Loucy (cell line): Measurements from ENCODE around the gene EBPL.

Source experiments
- H2AFZ ChIP-seq: fragments of 200-600 bp; sonication (generic); 2 replicates; pipeline ENCODE4 v1.6.0; 2016; ENCODE audit warnings: antibody characterized with exemption, mild to moderate bottlenecking, low read length, moderate library complexity
- H3F3A ChIP-seq: fragments of 200-600 bp; 2 replicates; pipeline ENCODE4 v1.6.0; 2016; ENCODE audit warnings: antibody characterized with exemption, low read depth, mild to moderate bottlenecking
- H3K27me3 ChIP-seq: fragments of 200-600 bp; sonication (generic); 2 replicates; pipeline ENCODE4 v1.6.1; 2014; ENCODE audit warnings: low read length, mild to moderate bottlenecking; ENCODE audit not compliant: insufficient read depth, poor library complexity, severe bottlenecking
- H3K36me3 ChIP-seq: fragments of 200-600 bp; sonication (generic); 2 replicates; pipeline ENCODE4 v1.6.1; 2016; ENCODE audit warnings: low read length; ENCODE audit not compliant: insufficient read depth
- H3K4me1 ChIP-seq: fragments of 200-600 bp; sonication (generic); 2 replicates; pipeline ENCODE4 v1.5.1; 2014; ENCODE audit warnings: low read length, mild to moderate bottlenecking; ENCODE audit not compliant: insufficient read depth, poor library complexity, severe bottlenecking
- H3K4me2 ChIP-seq: fragments of 200-600 bp; sonication (generic); 2 replicates; pipeline ENCODE4 v1.6.0; 2014; ENCODE audit warnings: antibody characterized with exemption, low read length, low read depth, mild to moderate bottlenecking; ENCODE audit not compliant: poor library complexity, severe bottlenecking
- H3K4me3 ChIP-seq: fragments of 200-600 bp; sonication (generic); 2 replicates; pipeline ENCODE4 v1.5.1; 2014; ENCODE audit warnings: low read length, mild to moderate bottlenecking, mixed read lengths; ENCODE audit not compliant: poor library complexity, severe bottlenecking
- H3K79me2 ChIP-seq: fragments of 200-600 bp; sonication (generic); 2 replicates; pipeline ENCODE4 v1.6.1; 2014; ENCODE audit warnings: low read length; ENCODE audit not compliant: insufficient read depth
- H3K9ac ChIP-seq: fragments of 200-600 bp; sonication (generic); 2 replicates; pipeline ENCODE4 v1.6.0; 2014; ENCODE audit warnings: mild to moderate bottlenecking, low read depth, low read length, moderate library complexity; ENCODE audit not compliant: poor library complexity, severe bottlenecking
- H3K9me2 ChIP-seq: fragments of 200-600 bp; sonication (generic); replicated peaks from 2 replicates; pipeline ENCODE4 v1.6.1; 2016; ENCODE audit warnings: low read depth, low read length, mixed read lengths
- H3K9me3 ChIP-seq: fragments of 200-600 bp; sonication (generic); 2 replicates; pipeline ENCODE4 v1.6.1; 2014; ENCODE audit warnings: mild to moderate bottlenecking, antibody characterized with exemption, low read length, low read depth; ENCODE audit not compliant: insufficient read depth
- H4K20me1 ChIP-seq: fragments of 200-600 bp; sonication (generic); 2 replicates; pipeline ENCODE4 v1.6.0; 2014; ENCODE audit warnings: antibody characterized with exemption, low read length, mild to moderate bottlenecking; ENCODE audit not compliant: insufficient read depth, poor library complexity, severe bottlenecking
- CTCF ChIP-seq: fragments of 200-600 bp; sonication (generic); conservative IDR thresholded peaks from 2 replicates; pipeline ENCODE4 v1.5.1; 2014; ENCODE audit warnings: mild to moderate bottlenecking, antibody characterized with exemption, low read length
- EZH2phosphoT487 ChIP-seq: fragments of 200-600 bp; IDR thresholded peaks from 2 replicates; pipeline ENCODE4 v1.6.1; 2018; ENCODE audit warnings: antibody characterized with exemption, mild to moderate bottlenecking, moderate library complexity, borderline replicate concordance

EBPL gene

DNA sequence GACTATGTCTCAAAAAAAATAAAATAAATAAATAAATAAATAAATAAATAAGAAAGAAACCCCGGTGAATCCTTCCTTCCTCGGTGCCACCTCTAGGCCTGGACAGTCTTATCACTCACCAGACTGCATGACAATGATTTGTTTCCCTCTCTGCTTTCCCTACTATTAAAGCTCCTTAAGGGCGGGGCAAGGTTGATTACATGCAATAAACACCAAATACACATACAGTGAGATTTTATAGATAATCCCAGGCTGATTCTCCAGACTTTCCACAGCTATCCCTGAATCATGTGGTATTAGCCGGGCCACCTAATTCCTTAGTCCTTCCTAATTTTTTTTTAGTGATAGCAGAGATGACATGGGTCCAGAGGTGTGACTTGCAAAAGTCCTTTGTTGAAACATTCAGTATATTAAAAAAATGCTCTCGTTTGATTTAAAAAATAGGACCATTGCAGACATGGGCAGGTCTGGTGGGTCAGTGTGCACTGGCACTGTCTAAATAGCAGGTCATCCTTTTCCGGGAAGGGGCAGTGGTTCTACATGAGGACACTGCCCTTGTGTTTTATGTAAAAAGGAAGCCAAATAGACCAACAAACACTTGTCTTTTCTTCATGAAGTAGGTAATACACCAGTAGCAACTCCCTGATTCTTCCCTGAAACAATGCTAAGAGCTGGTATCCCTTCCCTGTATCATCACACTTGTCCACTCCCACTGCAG lies 14.5 kb downstream of the EBPL start:
- Histone ChIP-seq H4K20me1 (peaks cover 34% of the 10 kb centered on the region), H3K4me2 (no peak overlapping the region), H3K36me3 (peaks cover 10% of the 10 kb centered on the region; the same call in 1 of the 2 replicates)

GRCh38 chr13:49670828-49671227 lies 20.5 kb downstream of the EBPL start:
- TF ChIP-seq CTCF (no peak), EZH2phosphoT487 (no peak)
- no peaks in the 10 kb centered on the region for H3F3A ChIP-seq
- H3K79me2 ChIP-seq, result peaks cover 19% of the 10 kb centered on the region
- H3K9me3 ChIP-seq, result no peaks in the 10 kb centered on the region
- peaks cover 19% of the 10 kb centered on the region for H4K20me1 ChIP-seq
- no peak overlapping the region for H3K4me2 ChIP-seq
- no peak overlapping the region for H2AFZ ChIP-seq
- H3K27me3 ChIP-seq, result no peaks in the 10 kb centered on the region
- no peak overlapping the region for H3K9ac ChIP-seq
- no peaks in the 10 kb centered on the region for H3K4me1 ChIP-seq
- peaks cover 27% of the 10 kb centered on the region; the same call in 1 of the 2 replicates for H3K36me3 ChIP-seq
- no peaks in the 10 kb centered on the region for H3K9me2 ChIP-seq
- no peak overlapping the region for H3K4me3 ChIP-seq

More for the DNA sequence above, 14.5 kb downstream of the EBPL start:
- H3K9me3 ChIP-seq, result no peaks in the 10 kb centered on the region
- no peaks in the 10 kb centered on the region for H3K27me3 ChIP-seq
- H3K9ac ChIP-seq, result no peak overlapping the region
- H3K79me2 ChIP-seq, result peaks cover 58% of the 10 kb centered on the region
- H3K4me3 ChIP-seq, result no peak overlapping the region
- no peak overlapping the region for H2AFZ ChIP-seq
- TF ChIP-seq EZH2phosphoT487 (no peak), CTCF (no peak)
- no peaks in the 10 kb centered on the region for H3F3A ChIP-seq
- no peaks in the 10 kb centered on the region for H3K9me2 ChIP-seq
- H3K4me1 ChIP-seq, result peaks cover under 1% of the 10 kb centered on the region

DNA sequence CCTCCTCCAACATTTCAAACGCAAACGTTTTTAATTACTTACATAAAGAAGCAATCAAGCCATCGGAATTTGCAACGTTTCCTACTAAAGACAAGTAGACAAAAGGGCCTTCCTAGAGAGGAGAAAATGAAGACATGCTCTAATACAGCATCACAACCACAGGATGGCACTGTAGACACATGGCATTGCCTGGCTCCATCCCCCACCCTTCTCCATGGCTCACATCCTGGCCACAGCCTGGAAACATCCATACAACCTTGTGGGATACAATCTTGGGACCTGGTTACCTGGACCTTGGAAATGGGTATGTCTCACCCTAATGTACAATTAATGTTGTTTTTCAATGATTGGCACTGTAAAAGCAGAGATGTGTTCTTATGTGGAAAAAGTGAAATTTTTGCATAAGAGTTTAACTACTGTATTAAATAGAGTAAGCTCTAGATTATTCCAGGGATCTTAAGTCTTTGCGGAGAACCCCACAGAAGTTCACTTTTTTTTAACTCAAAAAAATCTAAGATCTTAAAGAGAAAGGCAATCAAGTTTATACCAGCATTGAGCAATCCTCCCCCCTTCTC lies 21.5 kb downstream of the EBPL start:
- Histone ChIP-seq H3K4me1 (no peaks in the 10 kb centered on the region), H2AFZ (no peak overlapping the region), H3K27me3 (no peaks in the 10 kb centered on the region), H3K9me3 (no peaks in the 10 kb centered on the region), H3K9ac (no peak overlapping the region), H3K79me2 (peaks cover 10% of the 10 kb centered on the region; the same call in 1 of the 2 replicates), H3K4me2 (no peak overlapping the region), H3F3A (no peaks in the 10 kb centered on the region), H4K20me1 (peaks cover 19% of the 10 kb centered on the region), H3K9me2 (no peaks in the 10 kb centered on the region), H3K4me3 (no peak overlapping the region), H3K36me3 (peaks cover 26% of the 10 kb centered on the region; the same call in 1 of the 2 replicates)
- TF ChIP-seq EZH2phosphoT487, result no peak
- peak; percentile 78 for TF ChIP-seq CTCF
